Measurements from ENCODE around the gene UGGT1.
"Not testable (repeated sequence)": the region's sequence is repeated elsewhere in the genome, so short reads cannot be mapped to it uniquely, and the experiment has no call there.

Gene UGGT1

GRCh38 chr2:128169933-128170709 is 79.1 kb downstream of the UGGT1 start:
- TF ChIP-seq CTCF (IDR thresholded peaks at IDR 0.05; ENCODE audit: low read depth, low read length) = no peak
- Histone ChIP-seq H3K27me3 (no peaks in the 10 kb centered on the region), H3K36me3 (peaks cover 4% of the 10 kb centered on the region), H3K9me3 (no peaks in the 10 kb centered on the region), H3K4me1 (no peaks in the 10 kb centered on the region), H3K4me3 (ENCODE audit: low read depth, low read length) (no peak overlapping the region)
- DNase-seq = no peak

GRCh38 chr2:128170776-128171175 is 79.8 kb downstream of the UGGT1 start:
- no peaks in the 10 kb centered on the region for H3K9me3 ChIP-seq
- DNase-seq = no peak
- H3K27me3 ChIP-seq = no peaks in the 10 kb centered on the region
- H3K36me3 ChIP-seq = peaks cover 7% of the 10 kb centered on the region
- H3K4me1 ChIP-seq = no peaks in the 10 kb centered on the region
- no peak overlapping the region for H3K4me3 ChIP-seq (ENCODE audit: low read depth, low read length)
- TF ChIP-seq CTCF (IDR thresholded peaks at IDR 0.05; ENCODE audit: low read depth, low read length) = no peak

- no peaks in the 10 kb centered on the region for H3K9me3 ChIP-seq
- DNase-seq = no peak
- TF ChIP-seq CTCF (IDR thresholded peaks at IDR 0.05; ENCODE audit: low read depth, low read length) = peak; percentile 28
- H3K27me3 ChIP-seq = no peaks in the 10 kb centered on the region
- H3K4me3 ChIP-seq (ENCODE audit: low read depth, low read length) = no peak overlapping the region
- no peaks in the 10 kb centered on the region for H3K4me1 ChIP-seq
- peaks cover 7% of the 10 kb centered on the region for H3K36me3 ChIP-seq
These were observed 81.2 kb downstream of the UGGT1 start for GRCh38 chr2:128172191-128172590.

- not testable (repeated sequence) for H3K4me1 ChIP-seq; H3K27me3 ChIP-seq; DNase-seq; H3K4me3 ChIP-seq (ENCODE audit: low read depth, low read length); H3K9me3 ChIP-seq
- peaks cover 13% of the 10 kb centered on the region for H3K36me3 ChIP-seq
These were observed 83.1 kb downstream of the UGGT1 start for GRCh38 chr2:128174067-128174466.

- Histone ChIP-seq H3K27me3 (no peaks in the 10 kb centered on the region), H3K4me1 (no peaks in the 10 kb centered on the region), H3K9me3 (no peaks in the 10 kb centered on the region), H3K36me3 (peaks cover 13% of the 10 kb centered on the region), H3K4me3 (ENCODE audit: low read depth, low read length) (no peak overlapping the region)
- DNase-seq = no peak
- no peak for TF ChIP-seq CTCF (IDR thresholded peaks at IDR 0.05; ENCODE audit: low read depth, low read length)
These were observed 86.3 kb downstream of the UGGT1 start for GRCh38 chr2:128177315-128177714.

GRCh38 chr2:128178149-128178649 is 87.2 kb downstream of the UGGT1 start:
- Histone ChIP-seq H3K4me1 (no peaks in the 10 kb centered on the region), H3K9me3 (no peaks in the 10 kb centered on the region), H3K36me3 (peaks cover 13% of the 10 kb centered on the region), H3K4me3 (ENCODE audit: low read depth, low read length) (no peak overlapping the region), H3K27me3 (no peaks in the 10 kb centered on the region)
- no peak for TF ChIP-seq CTCF (IDR thresholded peaks at IDR 0.05; ENCODE audit: low read depth, low read length)
- no peak for DNase-seq
